ENCODE data around the gene KLHL29. TPM values are rescaled to one million over a fixed set of nuclear protein-coding genes. Genes with fewer than 3 reads are reported as not detected.
A peak's percentile ranks its signal among the peaks of the same experiment; 100 is the strongest.

KLHL29 gene
- total and polyA plus RNA-seq, 8 donors = 0.91 to 6.6 (median 2.6) TPM

- Histone ChIP-seq H3K27ac (no peak overlapping the region), H3K4me1 (no peaks in the 10 kb centered on the region), H3K27me3 (no peaks in the 10 kb centered on the region), H3K4me3 (no peak overlapping the region), H3K9me3 (no peaks in the 10 kb centered on the region), H3K36me3 (no peaks in the 10 kb centered on the region)
- no peak for TF ChIP-seq CTCF (IDR thresholded peaks at IDR 0.05)
- intact Hi-C loops (cut with DNase I) = no loop called here
- FAIRE-seq = no peak
- 65 to 77% methylated on average over 12 of the region's 12 CpGs for WGBS, 2 donors
- DNase-seq = peak in 1 of 6 donors; percentile 2
- ATAC-seq = no peak
These were observed 186.7 kb downstream of the KLHL29 start for GRCh38 chr2:23571527-23572282.

- H3K4me3 ChIP-seq = no peak overlapping the region
- FAIRE-seq = no peak
- H3K9me3 ChIP-seq = no peaks in the 10 kb centered on the region
- no peak for ATAC-seq
- H3K27me3 ChIP-seq = no peaks in the 10 kb centered on the region
- intact Hi-C loops (cut with DNase I) = no loop called here
- 64 to 70% methylated on average over 13 of the region's 13 CpGs for WGBS, 2 donors
- no peaks in the 10 kb centered on the region for H3K36me3 ChIP-seq
- H3K27ac ChIP-seq = no peak overlapping the region
- TF ChIP-seq CTCF (IDR thresholded peaks at IDR 0.05) = no peak
- no peaks in the 10 kb centered on the region for H3K4me1 ChIP-seq
- DNase-seq = no peak
These were observed 190.1 kb downstream of the KLHL29 start for GRCh38 chr2:23574919-23575654.

GRCh38 chr2:23578964-23579671 lies 194.1 kb downstream of the KLHL29 start:
- H3K9me3 ChIP-seq = no peaks in the 10 kb centered on the region
- no peak for TF ChIP-seq CTCF (IDR thresholded peaks at IDR 0.05)
- no peak for FAIRE-seq
- H3K4me1 ChIP-seq = no peaks in the 10 kb centered on the region
- ATAC-seq = no peak
- intact Hi-C loops (cut with DNase I) = no loop called here
- no peaks in the 10 kb centered on the region for H3K27me3 ChIP-seq
- DNase-seq = no peak
- WGBS, 2 donors = 82 to 84% methylated on average over 11 of the region's 11 CpGs
- no peak overlapping the region for H3K4me3 ChIP-seq
- H3K36me3 ChIP-seq = no peaks in the 10 kb centered on the region
- H3K27ac ChIP-seq = no peak overlapping the region

GRCh38 chr2:23579674-23580073 lies 194.7 kb downstream of the KLHL29 start:
- FAIRE-seq (no peak), DNase-seq (no peak), ATAC-seq (no peak)
- Histone ChIP-seq H3K27ac (no peak overlapping the region), H3K27me3 (no peaks in the 10 kb centered on the region), H3K36me3 (no peaks in the 10 kb centered on the region), H3K9me3 (no peaks in the 10 kb centered on the region), H3K4me3 (no peak overlapping the region), H3K4me1 (no peaks in the 10 kb centered on the region)
- intact Hi-C loops (cut with DNase I) = no loop called here
- WGBS, 2 donors = 81 to 85% methylated on average over 5 of the region's 5 CpGs
- no peak for TF ChIP-seq CTCF (IDR thresholded peaks at IDR 0.05)

Data from pancreas (tissue), 10 donors.